Islet of Langerhans (tissue), 1 donor: ENCODE data around the gene HNRNPUL1.

Source experiments
- FAIRE-seq: peaks from one replicate; lab custom pipeline; 2011; peaks lifted over from hg19 to GRCh38; lab: Jason Lieb, UNC

The HNRNPUL1 gene

DNA sequence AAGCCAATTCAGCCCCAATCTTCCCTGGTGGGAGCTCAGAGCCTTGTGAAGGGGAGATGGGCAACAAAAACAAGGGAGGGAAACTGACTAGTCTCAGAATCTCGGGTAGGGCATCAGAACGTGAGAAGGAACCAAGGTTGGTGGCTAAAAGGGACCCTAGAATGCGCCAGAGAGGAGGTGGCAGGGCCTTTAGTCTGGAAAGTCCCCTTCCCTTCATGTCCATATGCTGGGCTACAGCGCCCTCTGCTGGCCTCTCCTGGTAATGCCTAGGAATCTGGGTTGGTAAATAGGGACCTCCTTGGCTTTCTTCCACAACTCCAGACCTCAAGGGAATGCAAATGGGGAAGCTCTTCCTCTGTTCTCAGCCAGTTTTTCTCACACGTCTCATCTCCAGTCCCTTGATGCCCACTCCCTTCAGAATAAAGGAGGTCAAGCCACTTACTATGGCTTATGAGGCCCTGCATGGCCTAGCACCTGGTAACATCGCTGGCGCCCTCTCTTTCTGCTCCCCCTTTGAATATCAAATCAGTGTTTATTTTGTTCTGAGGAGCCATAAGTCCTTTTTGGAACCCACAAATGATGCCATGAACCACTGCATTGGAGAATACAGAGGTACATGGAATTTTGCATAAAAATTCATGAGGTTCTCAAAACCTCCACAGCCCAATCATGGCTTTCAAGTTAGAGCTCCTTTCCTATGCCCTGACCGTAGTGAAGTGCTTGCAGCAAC, 44.4 kb downstream of the HNRNPUL1 start:
- FAIRE-seq: no peak

DNA sequence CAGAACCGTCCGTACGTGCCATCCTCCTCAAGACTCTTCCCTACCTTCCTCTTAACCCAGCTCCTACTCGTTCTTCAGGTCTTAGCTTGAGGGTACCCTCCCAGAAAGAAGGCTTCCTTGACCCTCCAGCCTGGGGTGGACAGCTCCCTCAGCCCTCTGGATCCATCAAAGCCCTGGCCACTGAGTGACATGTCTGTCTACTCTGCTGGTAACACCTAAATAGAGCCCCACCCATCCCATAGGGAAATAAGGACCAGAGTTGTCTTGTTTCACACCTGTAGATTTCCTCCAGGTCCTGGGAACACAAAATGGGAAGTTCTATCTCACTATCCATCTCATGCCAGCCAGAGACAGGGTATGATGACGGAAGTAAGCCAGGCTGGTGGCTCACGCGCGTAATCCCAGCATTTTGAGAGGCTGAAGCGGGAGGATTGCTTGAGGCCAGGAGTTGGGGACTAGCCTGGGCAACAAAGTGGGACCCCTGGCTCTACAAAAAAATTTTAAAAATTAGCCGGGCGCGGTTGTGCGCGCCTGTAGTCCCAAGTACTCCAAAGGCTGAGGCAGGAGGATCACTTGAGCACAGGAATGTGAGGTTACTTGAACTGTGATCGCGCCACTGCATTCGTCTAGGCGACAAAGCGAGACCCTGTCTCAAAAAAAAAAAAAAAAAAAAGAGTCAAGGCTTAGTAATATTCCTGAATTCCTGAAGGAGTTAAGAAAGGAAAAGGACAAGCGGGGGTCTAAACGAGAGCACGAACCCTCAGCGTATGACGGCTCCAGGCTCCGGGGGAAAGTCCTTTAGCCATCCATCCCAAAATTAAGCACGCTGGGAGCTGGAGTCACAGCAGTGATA, 45.2 kb downstream of the HNRNPUL1 start:
- FAIRE-seq: no peak

DNA sequence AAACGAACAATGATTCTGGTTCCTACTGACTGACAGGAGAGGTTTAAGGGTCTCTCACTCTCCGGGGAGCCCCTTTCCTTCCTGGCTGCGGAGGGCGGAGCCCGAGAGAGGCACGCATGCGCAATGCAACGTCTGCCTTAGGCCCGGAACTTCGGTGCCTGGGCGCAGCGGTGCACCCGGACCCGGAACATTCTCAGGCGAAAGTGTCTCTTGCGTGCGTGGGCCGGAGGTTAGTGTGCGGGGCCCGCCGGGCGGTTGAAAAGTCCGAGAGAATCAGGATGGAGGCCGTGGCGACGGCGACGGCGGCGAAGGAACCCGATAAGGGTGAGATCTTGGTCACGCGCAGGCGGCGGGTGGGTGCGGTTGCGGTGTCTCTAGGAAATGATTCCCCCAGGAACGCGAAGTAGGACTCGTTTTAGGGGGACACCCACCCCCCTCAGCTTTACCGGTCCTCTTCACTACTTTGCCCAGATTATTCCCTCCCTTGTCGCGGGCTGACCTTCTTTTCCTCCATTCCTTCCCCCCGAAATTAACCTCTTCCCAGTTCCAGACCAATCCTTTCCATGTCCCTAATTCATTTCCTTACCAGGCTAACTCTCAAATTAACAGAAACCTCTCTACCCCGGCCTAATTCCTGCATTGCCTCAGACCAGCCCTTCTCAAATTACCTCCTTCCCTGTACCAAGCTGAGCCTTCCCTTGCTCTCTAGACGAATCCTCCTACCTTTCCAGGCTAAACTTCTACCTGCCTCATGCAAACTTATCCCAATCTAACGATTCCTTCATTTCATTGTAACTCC, 46.1 kb downstream of the HNRNPUL1 start, which contains the start of gene CCDC97:
Gene CCDC97, plus strand, starts transcription at position 140 of the 799 bp plus-strand sequence. Its CDS starts 139 bp downstream, at position 279.
- FAIRE-seq: no peak

DNA sequence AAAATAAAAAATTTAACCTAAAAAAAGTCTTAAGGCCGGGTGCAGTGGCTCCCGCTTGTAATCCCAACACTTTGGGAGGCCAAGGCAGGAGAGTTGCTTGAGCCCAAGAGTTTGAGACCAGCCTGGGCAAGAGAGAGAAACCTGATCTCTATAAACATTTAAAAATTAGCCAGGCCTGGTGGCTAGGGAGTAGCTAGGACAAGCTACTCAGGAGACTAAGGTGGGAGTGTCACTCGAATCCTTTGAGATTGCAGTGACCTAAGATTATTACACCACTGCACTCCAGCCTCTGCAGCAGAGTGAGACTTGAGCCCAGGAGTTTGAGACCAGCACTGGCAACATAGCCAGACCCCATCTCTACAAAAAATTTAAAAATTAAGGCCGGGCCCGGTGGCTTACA, 46.9 kb downstream of the HNRNPUL1 start:
- no peak for FAIRE-seq

DNA sequence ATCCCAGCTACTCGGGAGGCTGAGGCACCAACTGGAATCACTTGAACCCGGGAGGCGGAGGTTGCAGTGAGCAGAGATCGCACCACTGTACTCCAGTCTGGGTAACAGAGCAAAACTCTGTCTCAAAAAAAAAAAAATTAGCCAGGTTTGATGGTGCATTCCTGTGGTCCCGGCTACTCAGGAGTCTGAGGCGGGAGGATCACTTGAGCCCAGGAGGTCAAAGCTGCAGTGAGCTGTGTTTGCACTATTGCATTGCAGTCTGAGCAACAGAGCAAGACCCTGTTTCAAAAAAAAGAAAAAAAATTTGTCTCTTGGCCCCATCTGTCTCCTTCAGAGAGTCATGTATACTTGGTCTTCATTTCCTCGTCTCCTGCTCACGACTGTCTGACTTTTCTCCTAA, 47.4 kb downstream of the HNRNPUL1 start:
- FAIRE-seq: no peak

DNA sequence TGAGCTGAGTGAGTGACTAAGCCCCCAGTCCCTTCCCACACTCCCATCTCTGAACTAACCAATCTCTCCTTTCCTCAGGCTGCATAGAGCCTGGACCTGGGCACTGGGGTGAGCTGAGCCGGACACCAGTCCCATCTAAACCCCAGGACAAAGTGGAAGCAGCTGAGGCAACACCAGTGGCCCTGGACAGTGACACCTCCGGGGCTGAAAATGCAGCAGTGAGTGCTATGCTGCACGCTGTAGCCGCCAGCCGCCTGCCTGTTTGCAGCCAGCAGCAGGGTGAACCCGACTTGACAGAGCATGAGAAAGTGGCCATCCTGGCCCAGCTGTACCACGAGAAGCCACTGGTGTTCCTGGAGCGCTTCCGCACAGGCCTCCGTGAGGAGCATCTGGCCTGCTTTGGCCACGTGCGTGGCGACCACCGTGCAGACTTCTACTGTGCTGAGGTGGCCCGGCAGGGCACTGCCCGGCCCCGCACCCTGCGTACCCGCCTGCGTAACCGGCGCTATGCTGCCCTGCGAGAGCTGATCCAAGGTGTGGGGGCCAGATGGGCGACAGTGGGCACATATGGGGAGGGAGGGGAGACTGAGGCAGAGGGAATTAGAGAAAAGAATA, 52.2 kb downstream of the HNRNPUL1 start:
- FAIRE-seq: no peak

DNA sequence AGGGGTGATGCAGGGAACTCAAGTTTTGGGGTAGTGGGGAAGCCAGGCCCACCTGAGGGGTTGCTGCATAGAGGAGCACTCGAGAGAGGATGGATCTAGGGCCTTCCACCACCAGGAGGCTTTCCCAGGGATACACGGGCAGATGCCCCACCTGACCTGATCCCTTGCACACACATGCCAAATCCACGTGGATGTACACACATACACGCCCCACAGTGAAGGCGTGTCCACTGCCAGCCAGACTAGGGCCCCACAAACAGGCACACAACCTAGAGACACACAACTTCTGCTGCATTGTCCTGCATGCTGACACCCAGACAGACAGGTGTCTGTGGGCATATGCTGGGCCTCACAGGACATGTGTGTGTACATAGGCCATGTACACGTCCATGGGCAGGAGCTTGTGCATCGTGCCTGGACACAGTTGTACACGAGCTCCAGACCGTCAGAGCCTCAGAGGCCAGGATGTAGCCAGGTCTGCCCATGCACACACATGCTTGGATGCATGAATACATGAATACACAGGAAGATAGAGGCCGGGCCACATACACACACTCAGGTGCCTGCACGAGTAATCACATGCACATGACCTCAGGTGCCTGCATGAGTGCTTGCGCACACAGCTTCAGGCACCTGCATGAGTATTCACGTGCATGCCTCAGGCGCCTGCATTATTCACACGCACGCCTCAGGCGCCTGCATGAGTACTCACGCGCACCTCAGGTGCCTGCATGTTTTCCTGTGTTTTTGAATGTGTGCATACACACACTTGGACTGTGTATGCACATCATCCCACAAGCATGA, 54.7 kb downstream of the HNRNPUL1 start:
- no peak for FAIRE-seq

DNA sequence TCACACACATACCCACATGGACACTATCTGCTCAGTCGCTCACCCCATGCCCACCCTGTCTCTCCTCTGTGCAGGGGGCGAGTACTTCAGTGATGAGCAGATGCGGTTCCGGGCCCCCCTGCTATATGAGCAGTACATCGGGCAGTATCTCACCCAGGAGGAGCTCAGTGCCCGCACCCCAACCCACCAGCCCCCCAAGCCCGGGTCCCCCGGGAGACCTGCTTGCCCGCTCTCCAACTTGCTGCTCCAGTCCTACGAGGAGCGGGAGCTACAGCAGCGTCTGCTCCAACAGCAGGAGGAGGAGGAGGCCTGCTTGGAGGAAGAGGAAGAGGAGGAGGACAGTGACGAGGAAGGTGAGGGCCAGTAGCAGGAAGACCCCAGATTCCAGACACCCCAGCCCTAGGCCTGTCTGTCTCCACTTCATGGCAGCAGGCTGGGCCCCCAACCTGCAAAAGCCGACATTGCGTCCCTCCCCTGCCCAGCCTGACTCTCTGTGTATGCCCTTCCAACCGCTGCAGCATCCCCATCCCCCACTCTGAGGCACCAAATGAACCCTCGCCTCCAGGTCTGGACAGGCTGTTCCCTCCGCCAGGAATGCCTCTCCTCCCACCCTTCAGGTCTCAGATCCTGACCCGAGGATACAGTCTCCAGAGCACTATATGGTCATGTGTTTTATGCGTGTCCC, 55.5 kb downstream of the HNRNPUL1 start:
- no peak for FAIRE-seq

DNA sequence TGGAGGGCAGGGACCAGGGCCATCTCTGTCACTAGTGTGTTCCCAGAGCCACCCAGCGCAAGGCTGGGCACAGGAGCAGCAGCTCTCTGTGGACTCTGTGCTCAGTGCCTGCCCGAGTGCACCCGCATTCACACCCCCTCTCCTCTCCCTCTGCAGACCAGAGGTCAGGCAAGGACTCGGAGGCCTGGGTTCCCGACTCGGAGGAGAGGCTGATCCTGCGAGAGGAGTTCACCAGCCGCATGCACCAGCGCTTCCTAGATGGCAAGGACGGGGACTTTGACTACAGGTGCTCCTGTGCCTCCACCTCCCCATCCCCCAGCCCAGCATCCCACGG, 56.0 kb downstream of the HNRNPUL1 start:
- no peak for FAIRE-seq

DNA sequence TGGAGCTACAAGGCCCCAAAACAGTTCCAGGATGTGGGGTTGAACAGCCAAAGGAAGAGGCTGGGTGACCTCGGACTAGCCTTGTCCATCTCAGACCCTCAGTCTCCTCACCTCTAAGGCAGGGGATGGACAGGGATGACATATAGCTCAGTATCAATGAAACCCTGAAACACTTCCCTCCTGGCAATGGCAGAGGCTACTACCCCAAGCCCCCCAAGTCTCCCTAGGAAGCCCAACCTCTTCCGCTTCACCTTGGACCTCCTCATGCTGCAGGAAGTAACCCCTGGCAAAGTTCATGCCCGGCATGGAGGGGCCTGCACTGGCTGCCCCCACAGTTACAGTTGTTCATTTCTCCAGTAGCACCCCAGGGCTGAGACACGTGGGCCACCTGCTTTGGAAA, 56.4 kb downstream of the HNRNPUL1 start:
- no peak for FAIRE-seq

DNA sequence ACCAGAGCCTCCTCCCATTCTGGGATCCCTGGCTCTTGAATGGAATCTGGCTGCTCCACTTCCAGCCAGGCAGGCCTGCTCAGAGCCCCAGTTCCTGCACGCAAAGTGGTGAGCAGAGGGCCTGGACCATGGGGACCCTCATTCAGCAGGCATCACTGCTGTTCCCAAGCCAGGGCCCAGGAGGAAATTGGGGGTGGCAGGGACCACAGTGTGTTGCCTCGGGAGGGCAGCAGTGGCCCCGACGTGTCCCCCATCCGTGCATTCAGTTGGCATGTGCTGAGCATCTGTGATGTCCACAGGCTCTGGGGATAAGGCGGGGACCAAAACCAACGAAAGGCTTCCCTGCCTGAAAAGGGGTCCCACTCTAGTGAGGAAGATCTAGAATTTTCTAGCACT, 57.0 kb downstream of the HNRNPUL1 start:
- FAIRE-seq: no peak

DNA sequence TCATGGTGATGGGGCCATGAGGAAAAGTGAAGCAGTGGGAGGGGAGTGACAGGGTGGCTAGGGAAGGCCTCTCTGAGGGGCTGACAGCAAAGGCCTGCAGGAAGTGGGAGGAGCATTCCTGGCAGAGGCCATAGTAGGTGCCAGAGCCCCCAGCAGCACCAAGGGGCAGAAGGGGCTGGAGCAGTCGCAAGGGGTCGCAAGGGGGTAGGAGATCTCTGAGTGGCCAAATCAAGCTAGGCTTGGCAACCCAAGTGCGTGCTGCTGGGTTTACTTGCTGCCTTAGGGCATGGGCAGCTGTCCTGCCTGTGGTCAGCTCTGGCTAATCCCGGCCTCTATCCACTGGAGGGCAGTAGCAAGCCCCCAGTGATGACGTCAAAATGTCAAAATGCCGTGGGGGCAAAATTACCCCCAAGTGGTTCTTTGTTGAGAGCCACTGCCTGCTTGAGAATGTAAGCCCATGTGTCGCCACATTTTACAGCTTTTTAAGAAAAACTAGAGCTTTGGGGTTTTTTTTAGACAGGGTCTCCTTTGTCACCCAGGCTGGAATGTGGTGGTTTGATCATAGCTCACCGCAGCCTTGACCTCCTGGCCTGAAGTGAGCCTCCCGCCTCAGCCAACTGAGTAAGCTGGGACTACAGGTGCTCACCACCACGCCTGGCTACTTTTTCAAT, 57.6 kb downstream of the HNRNPUL1 start:
- FAIRE-seq: no peak

DNA sequence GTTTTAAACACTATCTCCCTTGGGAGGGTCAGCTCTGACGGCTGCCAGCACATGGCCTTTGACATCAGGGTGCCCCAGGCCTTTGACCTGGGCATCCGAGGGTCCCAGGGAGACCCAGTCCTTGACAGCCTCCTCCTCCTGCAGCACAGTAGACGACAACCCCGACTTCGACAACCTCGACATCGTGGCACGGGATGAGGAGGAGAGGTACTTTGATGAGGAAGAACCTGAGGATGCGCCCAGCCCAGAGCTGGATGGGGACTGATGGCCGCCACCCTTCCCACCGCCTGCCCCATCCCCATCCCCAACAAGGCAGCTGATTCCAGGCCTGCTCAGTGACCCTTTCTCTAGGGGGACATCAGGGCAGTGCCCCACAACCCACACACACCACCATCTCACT, 58.3 kb downstream of the HNRNPUL1 start:
- no peak for FAIRE-seq

DNA sequence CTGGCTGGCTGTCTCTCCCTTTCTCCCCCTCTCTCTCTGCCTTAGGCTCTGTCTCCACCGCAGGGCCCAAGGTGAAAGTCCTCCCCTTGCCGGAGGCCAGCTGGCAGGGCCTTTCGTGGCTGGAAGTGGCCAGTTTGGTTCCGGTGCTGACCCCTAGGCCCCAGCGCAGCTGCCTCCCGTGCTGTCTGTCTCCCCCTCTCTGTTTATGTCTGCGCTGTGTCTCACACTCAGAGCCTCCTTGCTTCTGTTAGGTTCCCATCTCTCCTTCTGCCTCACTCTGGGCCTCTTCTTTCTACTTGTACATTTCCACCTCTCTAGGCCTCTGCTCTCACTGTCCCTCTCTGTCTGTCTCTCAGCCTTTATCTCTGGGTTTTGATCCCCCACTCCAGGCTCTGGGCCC, 58.9 kb downstream of the HNRNPUL1 start:
- no peak for FAIRE-seq

DNA sequence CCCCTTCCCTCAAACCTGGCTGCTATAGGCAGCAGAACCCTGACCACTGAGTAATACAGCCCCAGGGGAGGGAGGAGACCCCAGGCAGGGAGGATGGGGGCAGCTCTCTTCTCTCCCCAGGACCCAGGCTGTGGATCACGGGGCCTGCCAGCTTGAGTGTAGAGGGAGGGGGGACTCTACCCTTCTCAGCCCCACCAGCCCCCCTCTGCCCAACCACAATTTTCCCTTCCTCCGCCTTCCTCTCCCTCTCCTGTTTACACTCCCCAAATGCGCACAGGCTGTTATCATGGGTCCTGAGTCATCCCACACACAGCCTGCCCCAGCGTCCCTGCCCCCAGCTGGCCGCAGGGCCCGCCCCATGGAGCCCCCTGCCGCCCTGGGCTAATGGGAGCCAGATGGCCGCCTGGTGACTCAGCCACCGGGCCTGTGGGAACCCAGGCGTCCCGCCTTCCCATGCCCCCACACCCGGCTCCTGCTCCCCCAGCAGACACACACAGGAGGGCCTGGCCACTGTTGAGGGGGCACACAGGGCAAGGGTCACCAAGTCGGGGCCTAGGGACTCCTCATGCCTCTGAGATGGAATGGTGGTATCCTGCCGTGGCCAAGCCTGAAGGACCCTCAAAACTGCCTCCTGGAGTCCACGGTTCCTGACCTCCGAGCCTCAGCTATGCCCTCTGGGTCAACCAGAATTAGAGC, 59.4 kb downstream of the HNRNPUL1 start:
- FAIRE-seq: no peak

DNA sequence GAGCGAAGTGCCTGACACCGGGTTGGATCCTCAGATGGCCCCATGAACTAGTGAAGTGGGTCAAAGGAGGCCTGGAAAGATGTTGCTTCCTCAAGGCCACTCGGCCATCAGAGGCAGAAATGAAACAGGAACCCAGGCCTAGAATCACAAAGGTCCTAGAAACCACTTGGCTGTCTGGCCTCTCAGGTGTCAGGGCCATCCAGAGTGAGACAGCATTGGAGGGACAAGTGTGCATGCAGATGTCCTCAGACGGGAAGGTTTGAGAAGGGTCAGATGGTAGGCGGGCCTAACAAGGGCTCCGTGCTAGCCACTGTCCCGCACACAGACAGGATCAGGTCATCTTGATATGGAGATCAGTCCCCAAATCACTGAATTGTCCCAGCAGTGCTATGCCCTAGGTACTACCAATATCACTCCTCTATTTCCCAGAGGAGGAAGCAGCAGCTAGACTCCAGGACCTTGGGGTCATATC, 60.1 kb downstream of the HNRNPUL1 start:
- no peak for FAIRE-seq

DNA sequence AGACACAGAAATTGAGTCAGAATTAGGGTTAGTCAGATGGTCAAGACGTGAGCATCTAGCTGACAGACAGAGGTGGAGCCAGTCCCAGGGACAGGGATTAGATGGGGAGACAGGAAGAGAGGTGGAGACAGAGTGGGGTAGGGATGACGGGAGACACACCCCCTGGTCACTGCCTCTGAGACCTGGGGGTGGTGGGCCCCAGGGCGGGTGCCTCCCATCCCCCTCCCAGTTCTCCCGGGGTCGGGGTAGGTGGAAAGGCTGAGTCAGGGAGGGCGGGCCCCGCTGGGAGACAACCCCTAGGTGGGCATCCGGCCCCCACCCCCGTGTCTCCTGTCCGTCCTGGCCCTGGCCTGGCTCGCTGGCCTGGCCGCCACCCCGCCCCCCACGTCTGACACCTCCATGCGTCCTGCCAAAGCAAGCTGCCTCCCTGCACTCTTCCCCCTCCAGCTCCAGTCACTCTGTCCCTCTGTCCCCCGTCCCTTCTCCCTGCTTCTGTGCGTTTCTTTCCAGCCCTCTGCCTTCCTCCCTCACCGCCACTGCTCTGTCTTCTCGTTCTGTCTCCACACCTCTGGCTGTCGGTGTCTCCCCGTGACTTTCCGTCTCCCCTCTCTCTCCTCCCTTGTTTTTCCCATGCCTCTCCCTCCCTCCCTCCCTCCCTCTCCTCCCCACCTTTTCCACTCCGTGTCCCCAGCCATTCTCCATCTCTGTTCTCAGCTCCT, 60.9 kb downstream of the HNRNPUL1 start:
- no peak for FAIRE-seq

DNA sequence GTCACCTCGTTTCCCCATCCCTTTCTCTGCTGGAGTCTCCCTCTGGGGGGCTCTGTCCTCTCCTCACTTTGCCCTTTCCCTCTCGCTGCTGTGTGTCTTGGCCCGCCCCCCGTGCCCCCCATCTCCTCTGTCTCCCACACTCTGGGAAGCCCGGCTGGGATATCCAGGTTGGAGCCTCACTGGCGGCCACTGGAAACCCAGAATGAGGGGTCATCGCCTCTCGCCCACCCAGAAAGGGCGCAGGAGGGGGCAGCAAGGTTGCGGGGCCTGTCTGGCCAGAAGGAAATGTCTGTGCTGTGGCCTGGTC, 61.4 kb downstream of the HNRNPUL1 start:
- FAIRE-seq: no peak
